Measurements from ENCODE around the gene HMG20A. TPM values are rescaled to one million over a fixed set of nuclear protein-coding genes. Genes with fewer than 3 reads are reported as not detected.
"Not testable (repeated sequence)": the region's sequence is repeated elsewhere in the genome, so short reads cannot be mapped to it uniquely, and the experiment has no call there.

HMG20A gene
- total RNA-seq, 1 donor from 2014 or later = 12.6 TPM

GRCh38 chr15:77409259-77410156 is 11.2 kb upstream of the HMG20A start:
- ATAC-seq = peak; percentile 32

GRCh38 chr15:77410157-77410500 is 10.6 kb upstream of the HMG20A start:
- not testable (repeated sequence) for ATAC-seq

- no peak for ATAC-seq
These were observed 9.7 kb upstream of the HMG20A start for GRCh38 chr15:77410701-77411618.

- no peak for ATAC-seq
These were observed 9.1 kb upstream of the HMG20A start for GRCh38 chr15:77411619-77411976.

- ATAC-seq = no peak
These were observed 7.6 kb upstream of the HMG20A start for GRCh38 chr15:77412972-77413698.

GRCh38 chr15:77413699-77414349 is 6.9 kb upstream of the HMG20A start:
- ATAC-seq = no peak

- ATAC-seq = no peak
These were observed 5.8 kb upstream of the HMG20A start for GRCh38 chr15:77414789-77415442.

- ATAC-seq = no peak
These were observed 5.1 kb upstream of the HMG20A start for GRCh38 chr15:77415450-77416147.

- no peak for ATAC-seq
These were observed 4.6 kb upstream of the HMG20A start for GRCh38 chr15:77416148-77416455.

- no peak for ATAC-seq
These were observed 3.7 kb upstream of the HMG20A start for GRCh38 chr15:77416954-77417353.

GRCh38 chr15:77417602-77418001 is 3.1 kb upstream of the HMG20A start:
- ATAC-seq = no peak

GRCh38 chr15:77418391-77418965 is 2.2 kb upstream of the HMG20A start:
- no peak for ATAC-seq

- ATAC-seq = no peak
These were observed 1.5 kb upstream of the HMG20A start for GRCh38 chr15:77418966-77419835.

- peak; percentile 100 for ATAC-seq
These were observed 665 bp upstream of the HMG20A start, which contains the start of gene PEAK1 for GRCh38 chr15:77419836-77420609. Gene PEAK1 (minus strand): TSS chr15:77420104. CDS start chr15:77181926, 238,178 bp downstream.

- no peak for ATAC-seq
These were observed 647 bp downstream of the HMG20A start for GRCh38 chr15:77421370-77421700.

- no peak for ATAC-seq
These were observed 4.4 kb downstream of the HMG20A start for GRCh38 chr15:77425104-77425503.

GRCh38 chr15:77426377-77426776 is 5.7 kb downstream of the HMG20A start:
- ATAC-seq = no peak

- ATAC-seq = no peak
These were observed 6.2 kb downstream of the HMG20A start for GRCh38 chr15:77426871-77427270.

GRCh38 chr15:77430213-77430612 is 9.5 kb downstream of the HMG20A start:
- ATAC-seq = no peak

Data from esophagus mucosa (tissue), 1 donor.